ENCODE results near the gene TOX2.
A peak's percentile ranks its signal among the peaks of the same experiment; 100 is the strongest.

Gene TOX2

GRCh38 chr20:44004306-44004915, 89.8 kb downstream of the TOX2 start:
- no peak for DNase-seq

DNA sequence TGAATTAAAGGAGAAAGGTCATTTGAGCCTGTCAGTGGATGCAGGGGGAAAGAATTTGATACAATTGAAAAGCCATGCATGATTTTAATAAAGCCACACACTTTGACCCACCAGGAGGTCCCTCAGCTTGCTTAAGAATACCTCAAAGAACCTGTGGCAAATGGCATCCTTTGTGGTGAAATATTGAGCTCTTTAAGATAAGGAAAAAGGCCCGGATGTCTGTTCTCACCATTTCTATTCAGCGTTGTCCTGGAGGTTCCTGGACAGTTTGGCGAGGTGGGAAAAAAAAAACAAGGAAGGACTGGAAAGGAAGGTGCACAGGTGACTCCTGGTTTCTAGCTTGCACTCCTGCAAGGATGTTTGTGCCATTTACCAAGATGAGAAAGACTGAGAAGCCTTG, 91.0 kb downstream of the TOX2 start:
- DNase-seq = no peak

DNA sequence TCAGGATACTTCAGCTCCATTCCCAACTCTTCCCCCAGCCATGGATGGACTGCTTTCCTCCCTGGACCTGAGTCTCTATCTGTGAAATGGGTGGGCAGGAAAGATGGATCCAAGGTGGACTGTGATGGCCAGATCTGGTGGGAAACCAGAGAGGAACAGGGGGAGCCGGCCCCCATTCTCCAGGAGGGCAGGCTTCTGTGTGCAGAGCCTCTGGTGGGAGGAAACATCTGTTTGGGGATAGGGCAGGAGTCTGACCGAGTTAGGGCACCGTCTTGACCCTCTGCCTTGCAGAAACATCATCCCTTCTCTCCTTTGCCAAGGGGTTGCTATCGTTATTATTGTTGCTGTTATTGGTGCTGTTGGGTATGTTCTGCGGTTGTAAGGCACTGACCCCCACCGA, 91.5 kb downstream of the TOX2 start:
- no peak for DNase-seq

DNA sequence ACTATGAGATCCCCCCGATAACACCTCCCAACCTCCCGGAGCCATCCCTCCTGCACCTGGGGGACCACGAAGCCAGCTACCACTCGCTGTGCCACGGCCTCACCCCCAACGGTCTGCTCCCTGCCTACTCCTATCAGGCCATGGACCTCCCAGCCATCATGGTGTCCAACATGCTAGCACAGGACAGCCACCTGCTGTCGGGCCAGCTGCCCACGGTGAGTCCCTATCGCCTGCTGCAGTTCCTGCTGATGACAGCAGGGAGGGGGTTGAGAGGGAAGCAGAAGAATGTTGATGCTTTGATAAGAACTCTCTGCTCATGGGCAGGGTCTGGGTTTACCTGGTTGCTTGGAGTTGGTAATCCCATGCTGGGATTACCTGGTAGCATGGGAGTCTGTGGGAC, 91.9 kb downstream of the TOX2 start:
- DNase-seq = no peak

DNA sequence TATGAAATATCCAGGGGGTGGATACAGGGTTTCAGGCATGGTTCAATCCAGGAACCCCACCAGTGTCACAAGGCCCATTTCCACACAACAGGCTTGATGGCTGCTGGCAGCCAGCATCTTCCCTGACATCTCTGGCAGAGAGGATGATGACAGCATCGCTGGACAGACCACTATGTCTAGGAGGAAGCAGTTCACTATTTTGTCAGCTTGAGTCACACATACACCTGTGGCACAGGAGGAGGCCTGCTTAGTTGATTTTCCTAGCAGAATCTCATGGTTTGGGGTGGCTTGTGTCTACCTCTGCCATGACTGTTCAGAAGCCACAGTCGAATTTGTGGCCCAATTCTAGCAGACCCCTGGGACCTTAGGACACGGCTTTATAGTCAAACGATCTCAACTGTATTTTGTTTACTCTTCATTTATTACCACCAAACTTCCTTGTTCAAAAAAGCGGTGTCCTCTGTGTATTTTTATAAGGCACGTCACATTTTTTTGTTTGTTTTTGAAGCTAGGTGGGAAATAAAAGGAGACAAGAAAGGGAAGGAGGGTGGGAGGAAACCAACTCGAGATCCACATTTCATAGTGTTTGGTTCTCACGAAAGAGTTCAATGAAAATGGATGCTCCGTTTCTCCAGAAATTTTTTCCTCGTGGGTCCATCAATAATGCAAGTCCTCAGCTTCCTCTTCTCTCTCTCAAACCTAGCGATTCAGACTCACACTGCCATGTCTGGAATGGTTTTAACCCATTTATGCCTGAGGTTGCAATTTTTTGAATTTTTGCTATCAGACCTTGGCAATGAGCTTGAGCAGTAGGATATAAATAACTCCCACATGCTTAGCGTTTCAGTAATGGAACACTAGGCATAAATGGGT, 94.4 kb downstream of the TOX2 start:
- no peak for DNase-seq

DNA sequence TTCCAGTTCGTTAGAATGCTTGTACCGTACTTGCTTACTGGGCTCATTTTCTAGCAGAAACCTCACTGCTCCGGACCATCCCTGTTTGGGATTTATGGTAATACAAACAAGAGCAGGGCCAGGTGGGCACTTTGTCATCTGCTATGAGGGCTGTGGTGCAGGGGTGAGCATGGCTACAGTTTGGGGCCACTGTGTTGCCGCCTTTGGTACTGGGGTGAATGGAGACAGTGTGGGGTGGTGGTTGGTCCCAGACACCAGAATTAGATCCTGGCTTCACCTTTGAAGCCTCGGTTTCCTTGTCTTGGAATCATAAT, 95.0 kb downstream of the TOX2 start:
- DNase-seq = no peak

GRCh38 chr20:44010162-44010704, 95.6 kb downstream of the TOX2 start:
- DNase-seq = peak; percentile 23

- DNase-seq = no peak
Measured at GRCh38 chr20:44011251-44011940, 96.7 kb downstream of the TOX2 start.

DNA sequence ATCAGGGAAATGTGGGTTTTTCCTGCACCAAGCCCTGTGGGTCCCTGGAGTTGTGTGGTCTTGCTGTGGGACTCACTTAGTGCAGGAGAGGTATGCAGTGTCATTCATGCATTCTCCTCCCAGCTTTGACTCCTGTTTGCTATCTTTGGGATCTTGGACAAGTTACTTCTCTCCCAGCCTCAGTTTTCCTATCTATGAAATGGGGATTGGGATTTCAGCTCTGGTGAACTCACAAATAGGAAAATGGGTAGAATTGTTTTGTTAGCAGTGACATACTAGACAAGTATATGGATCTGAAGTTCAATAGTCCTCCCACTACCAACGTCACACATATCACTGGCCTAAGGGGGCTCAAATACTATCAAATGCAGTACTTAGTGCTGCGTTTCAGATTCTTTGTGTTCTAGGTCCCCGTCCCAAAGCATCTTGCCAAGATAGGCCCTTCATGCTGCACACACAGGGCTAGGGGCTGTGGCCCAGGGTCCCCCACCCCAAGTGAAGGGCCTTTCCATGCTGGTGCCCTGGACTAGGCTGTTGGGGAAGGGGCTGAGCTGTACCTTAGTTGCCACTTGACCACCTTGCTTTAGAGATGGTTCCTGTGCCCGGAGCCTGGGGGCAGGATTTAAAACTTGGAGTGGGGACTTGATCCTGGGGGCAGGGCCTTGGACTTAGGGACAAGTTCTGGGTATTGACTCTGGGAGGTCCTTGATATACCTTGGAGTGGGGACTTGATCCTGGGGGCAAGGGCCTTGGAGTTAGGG, 98.0 kb downstream of the TOX2 start:
- no peak for DNase-seq

- DNase-seq = no peak
Measured at GRCh38 chr20:44014807-44015732, 100.4 kb downstream of the TOX2 start.

DNA sequence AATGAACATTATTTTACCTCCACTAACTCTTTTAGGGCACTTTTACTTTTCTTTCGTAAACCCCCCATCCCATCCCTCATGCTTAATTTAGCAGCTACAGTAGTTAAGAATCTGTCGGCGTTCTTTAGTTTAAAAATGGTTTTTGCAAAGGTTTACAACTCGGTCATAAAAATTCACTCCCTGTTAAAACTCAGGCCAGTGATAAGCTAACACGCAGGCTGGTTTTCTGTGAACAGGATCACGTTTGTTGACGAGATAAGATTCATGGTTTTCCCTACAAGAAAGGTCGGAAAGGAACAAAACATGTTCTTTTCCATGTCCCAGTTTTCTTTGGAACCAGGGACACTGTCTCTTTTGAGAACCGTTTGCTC, 101.1 kb downstream of the TOX2 start:
- DNase-seq = no peak

GRCh38 chr20:44016525-44016924, 101.9 kb downstream of the TOX2 start:
- no peak for DNase-seq

- no peak for DNase-seq
Measured at GRCh38 chr20:44017211-44017610, 102.6 kb downstream of the TOX2 start.

DNA sequence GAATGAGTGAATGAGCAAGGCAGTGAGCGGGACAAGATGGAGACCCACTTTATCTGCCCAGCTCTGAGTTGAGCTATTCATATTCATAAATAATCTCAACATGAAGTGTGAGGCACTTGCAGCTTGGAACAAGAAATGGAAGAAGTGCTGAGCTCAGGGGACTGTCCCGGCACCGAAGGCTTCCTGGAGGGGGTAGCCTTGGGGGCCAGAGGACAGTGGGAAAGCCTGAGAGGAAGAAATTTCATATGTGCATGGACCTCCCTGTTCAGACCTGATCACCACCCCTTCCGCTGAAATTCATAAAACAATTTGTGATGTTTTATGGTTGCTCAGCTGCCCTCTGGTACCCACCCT, 103.2 kb downstream of the TOX2 start:
- DNase-seq = no peak

DNA sequence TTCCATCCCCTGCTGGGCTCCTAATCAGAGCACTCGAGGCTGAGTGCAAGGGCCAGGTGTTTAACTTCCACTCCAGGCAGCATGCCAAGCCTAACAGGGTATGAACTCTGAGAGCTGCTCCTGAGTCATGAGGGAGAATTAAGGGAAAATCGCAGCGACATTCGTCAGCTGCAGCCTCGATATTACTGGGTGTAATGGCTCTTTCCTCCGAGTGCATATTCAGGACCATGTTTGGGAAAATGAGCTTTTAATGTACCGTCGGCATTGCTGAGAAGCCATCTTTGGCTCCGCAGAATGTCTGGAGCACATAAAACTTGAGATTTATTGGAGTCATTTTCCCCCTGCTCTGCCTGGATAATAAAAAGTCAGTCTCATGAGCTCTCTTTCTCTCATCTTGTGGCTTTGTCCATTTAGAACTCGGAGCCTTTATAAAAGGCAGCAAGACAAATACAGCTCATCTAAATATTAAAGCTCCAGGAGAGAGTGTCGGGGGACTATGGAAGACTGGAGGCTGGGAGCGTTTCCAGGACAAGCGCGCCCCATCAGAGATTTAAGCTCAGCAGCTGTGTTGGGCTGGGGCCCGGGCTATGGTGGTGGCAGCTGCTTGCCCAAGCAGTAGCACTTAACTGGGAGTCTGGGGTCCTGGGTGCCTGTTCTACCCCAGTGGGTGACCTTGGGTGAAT, 103.7 kb downstream of the TOX2 start:
- peak; percentile 99 for DNase-seq

GRCh38 chr20:44018942-44019637, 104.4 kb downstream of the TOX2 start:
- no peak for DNase-seq

- DNase-seq = no peak
Measured at GRCh38 chr20:44019638-44020335, 105.1 kb downstream of the TOX2 start.

- peak; percentile 58 for DNase-seq
Measured at GRCh38 chr20:44020406-44021148, 105.9 kb downstream of the TOX2 start.

GRCh38 chr20:44021186-44021585, 106.5 kb downstream of the TOX2 start:
- DNase-seq = no peak
